ENCODE data around the gene SEC23A.
"Not testable (repeated sequence)": the region's sequence is repeated elsewhere in the genome, so short reads cannot be mapped to it uniquely, and the experiment has no call there.

The SEC23A gene

GRCh38 chr14:39090548-39091111, 12.4 kb downstream of the SEC23A start:
- DNase-seq, result no peak

- no peak for DNase-seq
Measured at GRCh38 chr14:39087493-39087892, 15.5 kb downstream of the SEC23A start.

DNA sequence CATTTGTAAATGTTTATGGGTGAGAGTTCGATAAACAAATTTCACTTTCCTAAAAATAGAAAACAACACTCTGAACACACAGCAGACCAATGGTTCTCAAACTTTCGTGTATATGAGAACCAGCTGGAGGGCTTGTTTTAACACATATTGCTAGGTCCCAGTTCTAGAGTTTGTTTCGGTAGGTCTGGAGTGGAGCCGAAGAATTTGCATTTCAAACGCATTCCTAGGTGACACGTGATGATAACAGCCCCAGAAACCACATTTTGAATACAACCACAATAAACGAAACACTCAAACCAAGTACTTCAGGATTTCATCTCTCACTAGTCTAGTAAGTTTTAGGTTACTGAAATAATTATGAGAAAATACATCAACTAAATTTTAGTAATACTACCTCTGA, 17.1 kb downstream of the SEC23A start:
- no peak for DNase-seq

- DNase-seq, result no peak
Measured at GRCh38 chr14:39083127-39083526, 19.9 kb downstream of the SEC23A start.

DNA sequence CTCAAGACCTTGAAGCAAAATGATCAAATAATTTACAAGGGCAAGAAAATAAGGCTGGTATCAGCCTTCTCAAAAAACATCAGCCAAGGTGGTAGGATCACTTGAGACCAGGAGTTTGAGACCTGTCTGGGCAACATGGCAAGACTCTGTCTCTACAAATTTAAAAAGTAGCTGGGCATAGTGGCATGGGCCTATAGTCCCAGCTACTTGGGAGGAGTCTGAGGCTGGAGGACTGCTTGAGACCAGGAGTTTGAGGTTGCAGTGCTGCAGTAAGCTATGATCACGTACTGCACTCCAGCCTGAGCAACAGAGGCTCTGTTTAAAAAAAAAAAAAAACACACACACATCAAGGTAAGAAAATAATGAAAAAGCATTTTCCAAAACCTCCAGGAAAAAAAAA, 22.1 kb downstream of the SEC23A start:
- no peak for DNase-seq

DNA sequence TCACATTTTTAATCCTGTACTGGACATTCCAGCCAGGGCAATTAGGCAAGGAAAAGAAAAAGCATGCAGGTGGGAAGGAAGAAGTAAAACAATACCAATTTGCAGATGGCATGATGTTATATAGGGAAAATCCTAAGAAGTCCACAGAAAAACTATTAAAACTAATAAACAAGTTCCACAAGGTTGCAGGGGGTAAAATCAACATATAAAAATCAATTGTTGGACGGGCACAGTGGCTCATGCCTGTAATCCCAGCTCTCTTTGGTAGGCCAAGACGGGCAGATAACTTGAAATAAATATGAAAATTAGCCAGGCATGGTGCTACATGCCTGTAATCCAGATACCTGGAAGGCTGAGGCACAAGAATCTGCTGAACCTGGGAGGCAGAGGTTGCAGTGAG, 31.9 kb downstream of the SEC23A start:
- no peak for DNase-seq

- no peak for DNase-seq
Measured at GRCh38 chr14:39069923-39070322, 33.1 kb downstream of the SEC23A start.

- DNase-seq, result not testable (repeated sequence)
Measured at GRCh38 chr14:39069169-39069805, 33.7 kb downstream of the SEC23A start.

DNA sequence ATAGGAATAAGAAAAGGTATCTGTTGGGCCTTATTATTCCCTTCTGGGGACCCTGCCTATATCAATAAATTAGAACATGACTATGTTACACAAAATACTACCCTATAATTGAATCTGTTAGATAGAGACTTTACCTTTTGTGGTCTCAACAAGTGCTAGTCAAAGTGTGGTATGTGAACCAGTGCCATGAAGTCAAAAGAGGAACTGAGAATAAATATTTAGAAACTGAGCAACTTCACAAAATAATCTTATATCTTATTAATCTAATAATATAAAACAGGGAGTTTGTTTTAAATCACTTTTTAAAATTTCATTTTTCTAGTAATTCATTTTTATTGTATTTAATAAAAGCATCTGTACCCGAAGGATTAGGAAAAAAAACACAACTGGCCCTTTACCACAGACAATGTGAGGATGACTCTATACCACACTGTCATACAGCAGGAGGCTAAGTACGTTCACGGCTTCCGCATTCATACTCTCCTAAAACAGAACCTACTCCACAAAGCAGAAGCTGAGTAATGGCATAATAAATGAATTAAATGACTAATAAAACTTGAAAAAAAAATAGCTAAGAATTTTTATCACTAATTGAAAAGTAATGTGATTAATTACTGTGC, 42.1 kb downstream of the SEC23A start:
- DNase-seq, result no peak

DNA sequence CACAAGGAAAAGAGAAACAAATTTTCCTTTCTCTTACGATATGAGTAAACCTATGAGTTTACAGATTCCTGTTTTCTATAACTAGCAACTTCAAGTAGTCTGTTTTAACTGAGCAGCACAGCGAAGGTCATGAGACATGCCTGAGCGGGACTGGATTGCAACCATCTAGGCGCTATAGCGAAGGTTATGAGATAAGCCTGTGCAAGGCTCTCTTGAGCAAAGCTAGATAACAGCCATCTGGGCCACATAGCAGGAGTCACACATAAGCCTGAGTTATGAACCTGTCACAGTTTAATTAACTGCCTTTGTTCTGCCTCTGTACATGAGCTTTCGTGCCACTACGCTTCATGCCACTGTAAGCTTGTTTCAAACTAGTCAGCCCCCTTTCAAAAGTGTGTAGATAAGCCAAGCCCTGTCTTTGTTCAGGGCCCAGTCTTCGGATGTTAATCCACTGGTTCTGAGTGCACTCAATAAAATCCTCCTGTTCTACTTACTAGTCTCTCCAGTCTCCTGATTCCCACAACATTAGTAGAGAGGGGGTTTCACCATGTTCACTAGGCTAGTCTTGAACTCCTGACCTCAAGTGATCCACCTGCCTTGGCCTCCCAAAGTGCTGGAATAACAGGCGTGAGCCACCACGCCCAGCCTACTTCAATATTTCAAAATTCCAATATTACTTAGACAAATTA, 47.1 kb downstream of the SEC23A start:
- DNase-seq, result no peak

- DNase-seq, result not testable (repeated sequence)
Measured at GRCh38 chr14:39052869-39053454, 50.1 kb downstream of the SEC23A start.

GRCh38 chr14:39050389-39050788, 52.6 kb downstream of the SEC23A start:
- DNase-seq, result no peak

DNA sequence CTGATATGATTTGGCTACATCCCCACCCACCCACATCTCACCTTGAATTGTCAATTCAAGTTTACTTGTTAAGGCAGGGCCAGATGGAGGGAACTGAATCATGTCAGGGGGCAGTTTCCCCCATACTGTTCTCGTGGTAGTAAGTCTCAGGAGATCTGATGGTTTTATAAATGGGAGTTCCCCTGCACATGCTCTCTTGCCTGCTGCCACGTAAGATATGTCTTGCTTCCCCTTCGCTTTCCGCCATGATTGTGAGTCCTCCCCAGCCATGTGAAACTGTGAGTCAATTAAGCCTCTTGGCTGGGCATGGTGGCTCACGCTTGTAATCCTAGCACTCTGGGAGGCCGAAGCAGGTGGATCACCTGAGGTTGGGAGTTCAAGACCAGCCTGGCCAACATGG, 57.1 kb downstream of the SEC23A start:
- not testable (repeated sequence) for DNase-seq

GRCh38 chr14:39043352-39043943, 59.6 kb downstream of the SEC23A start:
- DNase-seq, result no peak

DNA sequence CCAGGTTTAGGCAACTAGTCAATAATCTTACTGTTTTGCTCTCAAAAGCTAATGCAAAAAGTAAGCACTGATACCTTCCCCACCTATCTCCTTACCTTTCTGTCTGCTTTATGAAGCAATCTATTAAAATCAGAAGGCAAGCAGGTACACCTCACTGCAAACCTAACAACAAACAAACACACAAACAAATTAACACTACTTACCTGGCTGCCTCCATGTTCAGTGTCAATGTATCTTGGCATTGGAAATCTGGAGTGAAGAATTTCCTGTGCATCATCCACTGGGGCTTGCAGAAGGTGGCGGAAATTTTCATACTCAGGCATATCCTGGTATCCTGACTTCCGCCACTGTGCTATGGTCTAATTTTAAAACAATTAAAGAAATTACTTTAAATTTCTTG, 62.5 kb downstream of the SEC23A start:
- DNase-seq, result no peak

DNA sequence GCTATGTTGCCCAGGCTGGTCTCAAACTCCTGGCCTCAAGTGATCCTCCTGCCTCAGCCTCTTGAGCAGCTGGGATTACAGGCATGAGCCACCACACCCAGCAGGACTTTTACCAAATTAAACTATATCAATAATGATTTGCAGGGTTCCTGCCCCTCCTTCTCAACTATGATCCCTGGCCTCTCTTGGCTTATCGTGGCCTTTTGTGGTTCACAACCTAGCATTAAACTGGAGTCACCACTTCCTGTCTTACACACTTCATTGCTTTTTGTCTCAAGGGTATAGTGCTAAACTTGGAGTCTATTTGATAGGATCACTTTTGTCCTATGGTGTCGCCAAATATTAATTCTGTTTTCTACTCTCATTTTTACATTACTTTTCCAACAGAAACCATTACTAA, 64.5 kb downstream of the SEC23A start:
- DNase-seq, result no peak

DNA sequence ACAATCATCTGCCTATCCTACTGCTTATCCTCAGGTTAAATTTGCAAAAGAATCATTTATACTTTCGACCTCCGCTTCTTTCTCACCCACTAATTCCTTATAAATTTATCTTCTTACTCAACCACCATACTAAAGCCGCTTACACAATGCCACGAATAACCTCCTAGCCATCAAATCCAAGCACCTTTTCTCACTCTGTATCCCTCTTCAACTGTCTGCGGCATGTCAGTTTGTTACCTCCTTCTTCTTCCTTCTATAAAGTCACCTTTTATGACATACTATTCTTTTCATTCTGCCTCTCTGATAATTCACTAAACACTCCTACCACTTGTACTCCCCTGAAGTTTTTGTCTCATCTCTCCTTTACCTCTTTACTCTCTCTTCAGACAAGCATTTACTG, 66.3 kb downstream of the SEC23A start:
- DNase-seq, result no peak

- DNase-seq, result no peak
Measured at GRCh38 chr14:39035336-39035735, 67.7 kb downstream of the SEC23A start.

GRCh38 chr14:39034481-39035296, 68.3 kb downstream of the SEC23A start:
- no peak for DNase-seq

DNA sequence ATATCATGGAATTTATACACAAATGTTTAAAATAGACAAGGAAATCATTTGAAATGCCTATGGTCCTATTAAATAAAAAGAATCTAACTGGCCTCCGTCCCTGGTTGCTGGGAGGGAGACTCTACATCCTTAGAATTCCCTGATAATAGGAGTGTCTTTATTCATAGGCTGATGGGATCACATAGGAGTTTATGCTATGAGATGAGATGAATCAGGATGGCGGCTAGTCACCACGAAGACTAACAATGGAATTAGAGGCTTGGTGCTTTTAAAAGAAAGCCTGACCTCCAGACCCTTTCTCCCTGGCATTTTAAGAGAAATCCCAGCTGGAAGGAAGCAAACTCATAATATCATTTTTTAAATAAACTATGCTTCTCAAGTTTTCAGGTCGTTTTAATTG, 69.7 kb downstream of the SEC23A start:
- DNase-seq, result no peak

GRCh38 chr14:39030209-39030608, 72.8 kb downstream of the SEC23A start:
- DNase-seq, result no peak

DNA sequence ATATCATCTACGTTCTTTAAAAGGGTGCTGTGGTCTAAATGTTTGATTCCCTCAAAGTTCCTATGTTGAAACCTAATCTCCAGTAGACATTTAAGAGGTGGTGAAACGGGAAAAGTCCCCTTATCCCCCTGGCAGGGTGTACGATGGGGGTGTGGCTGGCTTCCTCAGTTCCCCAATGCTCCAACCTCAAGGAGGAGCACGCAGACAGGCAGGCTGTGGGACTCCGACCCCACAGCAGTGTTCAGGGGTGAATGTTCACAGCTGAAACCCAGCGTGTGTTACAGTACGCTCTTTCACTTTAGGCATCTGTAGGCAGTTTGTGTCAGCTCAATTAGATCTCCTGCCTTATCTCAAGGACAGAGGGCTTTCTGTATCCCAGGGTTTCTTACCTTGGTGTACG, 73.2 kb downstream of the SEC23A start:
- no peak for DNase-seq
